Measurements from ENCODE around the gene EXPH5.

EXPH5 gene

DNA sequence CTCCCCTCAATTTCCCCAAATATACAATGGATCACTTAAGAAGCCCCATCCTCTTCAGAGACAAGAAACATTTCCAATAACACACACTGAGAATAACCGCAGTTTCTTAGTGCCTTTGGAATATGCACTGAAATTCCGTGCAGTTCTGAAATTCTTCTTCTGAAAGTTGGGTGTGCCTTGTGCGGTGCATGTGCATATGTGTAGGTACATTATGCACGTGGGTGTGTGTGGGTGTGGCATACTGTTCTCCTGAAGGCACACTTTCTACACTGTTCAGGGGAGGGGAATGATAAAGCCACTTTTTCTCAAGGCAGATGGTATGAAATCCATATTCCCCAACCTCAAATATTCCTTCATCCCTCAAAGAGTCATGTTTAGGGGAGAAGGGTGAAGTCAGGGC, 1.7 kb downstream of the EXPH5 start:
- Histone ChIP-seq H3K4me3 (ENCODE audit: insufficient read depth in 1 of 2, low read depth in 1 of 2, low read length in 2 of 2) (no peak overlapping the region), H3K4ac (ENCODE audit: low read depth in 1 of 2, low read length in 2 of 2) (no peak overlapping the region), H2BK120ac (ENCODE audit: low read depth, low read length) (no peak overlapping the region), H3K27me3 (ENCODE audit: control insufficient read depth in 1 of 2, insufficient read depth in 1 of 2, low read length in 2 of 2) (peaks cover 0 to 50% of the 10 kb centered on the region in 2 experiments), H3K9ac (ENCODE audit: low read length) (no peak overlapping the region), H3K79me1 (replicated peaks; ENCODE audit: low read length, poor library complexity, severe bottlenecking) (peaks cover 2% of the 10 kb centered on the region), H3K36me3 (ENCODE audit: control insufficient read depth in 1 of 2, insufficient read depth in 2 of 2, low read depth in 1 of 2, low read length in 2 of 2) (no peaks in the 10 kb centered on the region), H2AFZ (ENCODE audit: low read depth, low read length) (no peak overlapping the region), H2AK5ac (ENCODE audit: low read length, severe bottlenecking) (no peak overlapping the region), H3K27ac (ENCODE audit: low read length, poor library complexity, severe bottlenecking) (no peak overlapping the region), H3K9me3 (ENCODE audit: control insufficient read depth, low read length) (no peaks in the 10 kb centered on the region), H3K4me2 (ENCODE audit: low read length, poor library complexity, severe bottlenecking) (no peak overlapping the region), H4K91ac (ENCODE audit: low read length) (no peak overlapping the region), H4K8ac (ENCODE audit: low read length) (no peak overlapping the region), H3K14ac (ENCODE audit: low read length in 2 of 2) (no peak overlapping the region), H2BK12ac (ENCODE audit: low read length in 2 of 2) (no peak overlapping the region), H3K18ac (ENCODE audit: low read depth in 1 of 2, low read length in 2 of 2) (no peak overlapping the region), H2BK5ac (ENCODE audit: low read depth, low read length, poor library complexity, severe bottlenecking) (no peak overlapping the region), H3K4me1 (ENCODE audit: control insufficient read depth, insufficient read depth, low read depth, low read length) (peaks cover 5% of the 10 kb centered on the region), H3K23ac (ENCODE audit: low read length in 2 of 2) (no peak overlapping the region), H2BK15ac (ENCODE audit: low read depth, poor library complexity, severe bottlenecking) (no peak overlapping the region)
- WGBS, result 82% methylated on average over 4 of the region's 4 CpGs
- DNase-seq, result no peak

DNA sequence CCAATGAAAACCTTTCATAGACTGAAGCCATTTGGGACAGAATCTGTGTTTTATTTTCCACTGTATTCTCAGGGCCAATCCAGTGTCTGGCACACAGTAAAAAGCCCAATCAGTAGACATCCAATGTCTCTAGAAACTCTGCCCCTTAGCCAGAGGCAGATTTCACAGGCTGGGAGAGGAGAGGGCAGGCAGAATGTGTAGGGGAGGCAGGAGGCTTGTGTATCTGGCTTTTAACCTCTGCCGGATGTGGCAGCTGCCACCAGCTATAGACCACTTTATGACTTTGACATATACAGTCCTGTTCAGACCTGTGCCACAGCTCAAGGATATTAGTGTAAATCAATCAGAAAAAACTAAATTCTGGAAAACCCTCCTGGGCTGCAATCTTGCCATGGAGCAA, 4.4 kb downstream of the EXPH5 start:
- Histone ChIP-seq H2AFZ (ENCODE audit: low read depth, low read length) (no peak overlapping the region), H4K91ac (ENCODE audit: low read length) (no peak overlapping the region), H3K9me3 (ENCODE audit: control insufficient read depth, low read length) (no peaks in the 10 kb centered on the region), H3K27me3 (ENCODE audit: control insufficient read depth in 1 of 2, insufficient read depth in 1 of 2, low read length in 2 of 2) (peaks cover 0 to 34% of the 10 kb centered on the region in 2 experiments), H2AK5ac (ENCODE audit: low read length, severe bottlenecking) (no peak overlapping the region), H3K9ac (ENCODE audit: low read length) (no peak overlapping the region), H3K4ac (ENCODE audit: low read depth in 1 of 2, low read length in 2 of 2) (no peak overlapping the region), H3K79me1 (replicated peaks; ENCODE audit: low read length, poor library complexity, severe bottlenecking) (peaks cover 2% of the 10 kb centered on the region), H3K36me3 (ENCODE audit: control insufficient read depth in 1 of 2, insufficient read depth in 2 of 2, low read depth in 1 of 2, low read length in 2 of 2) (no peaks in the 10 kb centered on the region), H3K4me2 (ENCODE audit: low read length, poor library complexity, severe bottlenecking) (no peak overlapping the region), H3K18ac (ENCODE audit: low read depth in 1 of 2, low read length in 2 of 2) (no peak overlapping the region), H2BK12ac (ENCODE audit: low read length in 2 of 2) (no peak overlapping the region), H2BK15ac (ENCODE audit: low read depth, poor library complexity, severe bottlenecking) (no peak overlapping the region), H4K8ac (ENCODE audit: low read length) (no peak overlapping the region), H2BK120ac (ENCODE audit: low read depth, low read length) (no peak overlapping the region), H3K14ac (ENCODE audit: low read length in 2 of 2) (no peak overlapping the region), H3K4me3 (ENCODE audit: insufficient read depth in 1 of 2, low read depth in 1 of 2, low read length in 2 of 2) (no peak overlapping the region), H3K27ac (ENCODE audit: low read length, poor library complexity, severe bottlenecking) (no peak overlapping the region), H2BK5ac (ENCODE audit: low read depth, low read length, poor library complexity, severe bottlenecking) (no peak overlapping the region), H3K4me1 (ENCODE audit: control insufficient read depth, insufficient read depth, low read depth, low read length) (peaks cover 5% of the 10 kb centered on the region), H3K23ac (ENCODE audit: low read length in 2 of 2) (no peak overlapping the region)
- WGBS, result 64% methylated on average over 1 of the region's 1 CpG
- DNase-seq, result no peak

DNA sequence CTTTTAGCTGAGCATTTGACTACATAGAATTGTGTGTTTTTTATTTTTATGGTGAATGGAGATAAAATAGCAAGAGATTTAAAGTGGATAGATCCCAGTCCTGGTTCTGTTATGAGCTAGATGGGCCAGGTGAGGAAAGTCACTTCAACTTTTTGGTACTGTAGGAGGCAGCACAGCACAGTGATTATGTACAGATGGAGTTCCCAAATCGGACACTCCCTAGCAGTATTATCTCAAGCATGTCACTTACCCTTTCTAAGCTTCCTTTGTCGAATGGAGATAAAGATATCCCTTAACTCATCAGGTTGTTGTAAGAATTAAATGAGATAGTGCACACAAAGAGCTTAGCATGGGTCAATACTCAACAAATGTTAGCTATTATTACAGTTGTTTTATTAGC, 5.3 kb downstream of the EXPH5 start:
- H3K4me2 ChIP-seq (ENCODE audit: low read length, poor library complexity, severe bottlenecking), result no peak overlapping the region
- no peak overlapping the region for H2BK5ac ChIP-seq (ENCODE audit: low read depth, low read length, poor library complexity, severe bottlenecking)
- H3K4ac ChIP-seq (ENCODE audit: low read depth in 1 of 2, low read length in 2 of 2), result no peak overlapping the region
- no peaks in the 10 kb centered on the region for H3K36me3 ChIP-seq (ENCODE audit: control insufficient read depth in 1 of 2, insufficient read depth in 2 of 2, low read depth in 1 of 2, low read length in 2 of 2)
- H3K9ac ChIP-seq (ENCODE audit: low read length), result no peak overlapping the region
- H3K4me1 ChIP-seq (ENCODE audit: control insufficient read depth, insufficient read depth, low read depth, low read length), result peaks cover 5% of the 10 kb centered on the region
- H2AK5ac ChIP-seq (ENCODE audit: low read length, severe bottlenecking), result no peak overlapping the region
- DNase-seq, result no peak
- H2AFZ ChIP-seq (ENCODE audit: low read depth, low read length), result no peak overlapping the region
- H3K27me3 ChIP-seq (ENCODE audit: control insufficient read depth in 1 of 2, insufficient read depth in 1 of 2, low read length in 2 of 2), result peaks cover 0 to 26% of the 10 kb centered on the region in 2 experiments
- H4K8ac ChIP-seq (ENCODE audit: low read length), result no peak overlapping the region
- no peak overlapping the region for H2BK15ac ChIP-seq (ENCODE audit: low read depth, poor library complexity, severe bottlenecking)
- peaks cover 2% of the 10 kb centered on the region for H3K79me1 ChIP-seq (replicated peaks; ENCODE audit: low read length, poor library complexity, severe bottlenecking)
- H3K14ac ChIP-seq (ENCODE audit: low read length in 2 of 2), result no peak overlapping the region
- H3K27ac ChIP-seq (ENCODE audit: low read length, poor library complexity, severe bottlenecking), result no peak overlapping the region
- WGBS, result no CpG with 5 or more reads among the region's 2 CpGs
- H4K91ac ChIP-seq (ENCODE audit: low read length), result no peak overlapping the region
- H3K18ac ChIP-seq (ENCODE audit: low read depth in 1 of 2, low read length in 2 of 2), result no peak overlapping the region
- no peaks in the 10 kb centered on the region for H3K9me3 ChIP-seq (ENCODE audit: control insufficient read depth, low read length)
- no peak overlapping the region for H3K4me3 ChIP-seq (ENCODE audit: insufficient read depth in 1 of 2, low read depth in 1 of 2, low read length in 2 of 2)
- H2BK120ac ChIP-seq (ENCODE audit: low read depth, low read length), result no peak overlapping the region
- H2BK12ac ChIP-seq (ENCODE audit: low read length in 2 of 2), result no peak overlapping the region
- H3K23ac ChIP-seq (ENCODE audit: low read length in 2 of 2), result no peak overlapping the region

DNA sequence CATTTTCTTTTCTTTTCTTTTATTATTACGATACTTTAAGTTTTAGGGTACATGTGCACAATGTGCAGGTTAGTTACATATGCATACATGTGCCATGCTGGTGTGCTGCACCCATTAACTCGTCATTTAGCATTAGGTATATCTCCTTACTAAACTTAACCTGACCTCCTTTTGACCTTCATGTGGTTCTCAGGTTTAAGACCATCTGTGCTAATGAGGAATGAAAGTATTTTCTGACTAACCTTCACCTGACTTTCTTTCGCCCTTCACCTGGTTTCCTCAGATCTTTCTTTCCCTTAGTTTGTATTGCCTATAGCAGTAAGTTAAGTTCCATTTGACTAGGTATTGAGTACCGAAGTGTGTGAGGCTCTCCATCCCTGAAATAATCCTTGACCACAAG, 6.5 kb downstream of the EXPH5 start:
- Histone ChIP-seq H2BK12ac (ENCODE audit: low read length in 2 of 2) (no peak overlapping the region), H3K4me1 (ENCODE audit: control insufficient read depth, insufficient read depth, low read depth, low read length) (no peaks in the 10 kb centered on the region), H3K36me3 (ENCODE audit: control insufficient read depth in 1 of 2, insufficient read depth in 2 of 2, low read depth in 1 of 2, low read length in 2 of 2) (no peaks in the 10 kb centered on the region), H2AFZ (ENCODE audit: low read depth, low read length) (no peak overlapping the region), H3K4me2 (ENCODE audit: low read length, poor library complexity, severe bottlenecking) (no peak overlapping the region), H3K23ac (ENCODE audit: low read length in 2 of 2) (no peak overlapping the region), H3K9me3 (ENCODE audit: control insufficient read depth, low read length) (no peaks in the 10 kb centered on the region), H3K4ac (ENCODE audit: low read depth in 1 of 2, low read length in 2 of 2) (no peak overlapping the region), H4K8ac (ENCODE audit: low read length) (no peak overlapping the region), H2BK5ac (ENCODE audit: low read depth, low read length, poor library complexity, severe bottlenecking) (no peak overlapping the region), H3K4me3 (ENCODE audit: insufficient read depth in 1 of 2, low read depth in 1 of 2, low read length in 2 of 2) (no peak overlapping the region), H4K91ac (ENCODE audit: low read length) (no peak overlapping the region), H3K14ac (ENCODE audit: low read length in 2 of 2) (no peak overlapping the region), H3K9ac (ENCODE audit: low read length) (no peak overlapping the region), H3K27ac (ENCODE audit: low read length, poor library complexity, severe bottlenecking) (no peak overlapping the region), H3K79me1 (replicated peaks; ENCODE audit: low read length, poor library complexity, severe bottlenecking) (no peaks in the 10 kb centered on the region), H3K18ac (ENCODE audit: low read depth in 1 of 2, low read length in 2 of 2) (no peak overlapping the region), H3K27me3 (ENCODE audit: control insufficient read depth in 1 of 2, insufficient read depth in 1 of 2, low read length in 2 of 2) (peaks cover 0 to 14% of the 10 kb centered on the region in 2 experiments), H2BK15ac (ENCODE audit: low read depth, poor library complexity, severe bottlenecking) (no peak overlapping the region), H2BK120ac (ENCODE audit: low read depth, low read length) (no peak overlapping the region), H2AK5ac (ENCODE audit: low read length, severe bottlenecking) (no peak overlapping the region)
- DNase-seq, result no peak
- WGBS, result 100% methylated on average over 1 of the region's 4 CpGs

Data from mesenchymal stem cell (in vitro differentiated cells and primary cell).